GM21576 (cell line): Measurements from ENCODE around the gene FFAR3.

Experiments
- ATAC-seq: cut with Tn5 transposase; IDR thresholded peaks from one replicate; pipeline ENCODE4 v1.9.1; 2021; ENCODE audit warnings: mild to moderate bottlenecking, moderate library complexity; ENCODE audit not compliant: unreplicated experiment

The FFAR3 gene, protein sequence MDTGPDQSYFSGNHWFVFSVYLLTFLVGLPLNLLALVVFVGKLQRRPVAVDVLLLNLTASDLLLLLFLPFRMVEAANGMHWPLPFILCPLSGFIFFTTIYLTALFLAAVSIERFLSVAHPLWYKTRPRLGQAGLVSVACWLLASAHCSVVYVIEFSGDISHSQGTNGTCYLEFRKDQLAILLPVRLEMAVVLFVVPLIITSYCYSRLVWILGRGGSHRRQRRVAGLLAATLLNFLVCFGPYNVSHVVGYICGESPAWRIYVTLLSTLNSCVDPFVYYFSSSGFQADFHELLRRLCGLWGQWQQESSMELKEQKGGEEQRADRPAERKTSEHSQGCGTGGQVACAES

DNA sequence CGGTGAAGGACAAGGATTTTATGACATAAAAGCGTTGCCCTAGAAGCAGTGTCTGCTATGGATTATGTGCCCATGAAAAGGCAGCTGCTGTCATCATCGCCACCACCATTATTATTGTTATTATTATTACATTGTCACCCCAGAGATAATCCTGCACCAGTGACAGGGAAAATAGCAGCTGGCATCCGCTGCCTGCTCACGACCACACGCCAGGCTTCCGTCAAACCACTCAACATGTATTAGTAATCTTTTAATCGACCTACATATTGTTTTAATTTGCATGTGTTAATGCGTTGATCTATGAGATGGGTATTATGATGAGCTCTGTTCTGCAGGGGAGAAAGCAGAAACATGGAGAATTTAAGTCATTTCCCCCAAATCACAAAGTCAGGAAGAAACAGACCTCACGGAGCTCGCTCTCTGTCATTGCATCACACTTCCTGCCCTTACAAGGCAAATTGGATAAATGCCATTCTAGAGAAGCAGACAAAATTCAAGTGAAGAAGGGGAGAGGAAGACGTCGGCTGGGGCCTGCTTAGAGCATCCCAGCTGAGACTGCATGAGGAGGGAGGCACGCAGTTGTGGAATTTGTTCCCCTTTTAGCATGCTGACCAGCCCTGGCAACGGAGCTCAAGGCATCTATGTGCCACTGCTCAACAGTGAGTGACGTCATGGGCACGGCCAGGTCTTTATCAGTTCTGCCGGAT, at the start of gene FFAR3:
TSS of gene FFAR3 (plus strand) at position 594 of the 707 bp plus-strand sequence. CDS start 431 bp downstream, outside the sequence.
- no peak for ATAC-seq

DNA sequence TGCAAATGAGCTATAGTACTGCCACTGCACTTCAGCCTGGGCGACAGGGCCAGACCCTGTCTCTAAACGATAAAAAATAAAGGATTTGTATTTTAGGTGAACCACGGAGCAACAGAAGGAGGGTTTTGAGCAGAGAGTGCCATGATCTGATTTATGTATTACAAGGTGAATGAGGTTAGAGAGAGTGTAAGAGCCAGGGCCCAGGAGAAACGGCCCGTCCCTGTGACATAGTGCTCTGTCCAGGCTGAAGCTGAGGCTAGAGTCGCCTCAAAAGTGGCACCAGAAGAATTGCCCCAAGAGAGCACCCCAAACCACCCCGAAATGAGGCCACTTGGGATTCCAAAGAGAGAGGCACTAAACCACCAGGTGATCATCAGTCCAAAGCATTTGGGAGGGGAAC, 49.4 kb upstream of the FFAR3 start:
- ATAC-seq = no peak

GRCh38 chr19:35309481-35310279, 48.6 kb upstream of the FFAR3 start:
- ATAC-seq = no peak

DNA sequence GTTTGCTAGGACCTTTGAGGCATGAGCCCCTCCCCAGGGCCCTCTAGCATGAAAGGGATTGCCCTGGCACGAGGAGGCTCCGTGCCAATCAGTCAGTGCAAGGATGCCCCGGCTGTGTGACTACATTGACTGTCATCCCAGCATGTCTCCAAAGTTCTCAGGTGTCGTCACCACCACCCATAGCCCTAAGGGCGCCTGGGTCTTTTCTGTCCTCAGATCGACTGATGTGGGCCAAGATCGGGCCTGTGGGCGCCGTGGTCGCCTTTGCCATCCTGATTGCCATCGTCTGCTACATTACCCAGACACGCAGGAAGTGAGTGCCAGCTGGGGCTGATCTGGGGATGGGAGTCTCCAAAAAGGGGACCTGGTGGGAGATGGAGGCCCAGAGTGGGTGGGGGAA, 47.9 kb upstream of the FFAR3 start:
- no peak for ATAC-seq

- no peak for ATAC-seq
These were observed 47.3 kb upstream of the FFAR3 start for GRCh38 chr19:35310811-35311465.

DNA sequence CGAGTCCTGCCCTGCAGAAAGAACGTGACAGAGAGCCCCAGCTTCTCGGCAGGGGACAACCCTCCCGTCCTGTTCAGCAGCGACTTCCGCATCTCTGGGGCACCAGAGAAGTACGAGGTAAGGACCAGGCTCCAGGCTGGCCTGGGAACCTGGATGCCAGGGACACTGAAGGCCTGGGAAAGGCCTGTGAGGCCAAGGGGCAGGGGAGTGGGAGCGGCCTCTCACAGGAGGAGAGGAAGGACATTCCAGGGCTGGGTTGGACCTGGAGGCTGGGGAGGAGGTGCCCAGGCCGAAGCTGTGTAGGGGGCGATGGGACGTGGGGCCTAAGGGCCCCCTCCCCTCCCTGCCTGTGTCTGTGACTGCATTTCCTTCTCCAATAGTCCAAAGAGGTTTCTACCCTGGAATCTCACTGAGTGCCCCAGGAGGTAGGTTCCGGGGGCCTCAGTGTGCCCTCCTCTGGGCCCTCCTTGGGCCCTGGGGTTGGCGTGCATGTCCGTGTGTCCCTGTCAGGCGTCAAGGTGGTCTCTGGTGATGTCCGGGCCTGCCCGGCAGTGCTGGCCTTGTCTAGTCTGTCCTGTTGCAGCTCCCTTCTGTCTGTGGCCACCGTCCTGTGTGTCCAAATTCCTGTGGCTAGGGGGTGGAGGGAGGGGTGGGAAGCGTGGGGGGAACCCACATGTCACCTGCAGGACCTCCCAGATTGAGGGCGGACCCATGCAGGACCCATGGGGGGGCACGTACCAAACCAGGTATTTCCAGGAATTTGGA, 46.2 kb upstream of the FFAR3 start:
- no peak for ATAC-seq

- ATAC-seq = no peak
These were observed 44.7 kb upstream of the FFAR3 start for GRCh38 chr19:35313587-35313986.

DNA sequence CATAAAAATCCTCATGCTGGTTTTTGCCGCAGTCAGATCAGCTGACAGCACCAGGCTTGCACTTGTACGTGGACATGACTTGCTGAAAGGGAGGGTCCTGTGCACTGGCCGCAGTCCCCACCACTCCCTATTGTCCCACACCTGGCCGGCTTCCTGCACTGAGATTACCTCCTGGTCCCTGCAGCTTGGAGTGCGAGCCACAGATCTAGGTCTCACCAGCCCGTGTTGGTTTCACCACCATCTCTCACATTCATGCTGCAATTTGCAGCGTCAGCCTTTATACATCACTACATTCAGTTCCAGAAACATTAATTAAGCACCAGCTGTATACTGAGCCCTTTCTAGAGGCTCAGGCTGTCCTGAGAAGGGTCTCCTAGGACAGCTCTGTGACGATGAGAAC, 44.2 kb upstream of the FFAR3 start:
- ATAC-seq = no peak

DNA sequence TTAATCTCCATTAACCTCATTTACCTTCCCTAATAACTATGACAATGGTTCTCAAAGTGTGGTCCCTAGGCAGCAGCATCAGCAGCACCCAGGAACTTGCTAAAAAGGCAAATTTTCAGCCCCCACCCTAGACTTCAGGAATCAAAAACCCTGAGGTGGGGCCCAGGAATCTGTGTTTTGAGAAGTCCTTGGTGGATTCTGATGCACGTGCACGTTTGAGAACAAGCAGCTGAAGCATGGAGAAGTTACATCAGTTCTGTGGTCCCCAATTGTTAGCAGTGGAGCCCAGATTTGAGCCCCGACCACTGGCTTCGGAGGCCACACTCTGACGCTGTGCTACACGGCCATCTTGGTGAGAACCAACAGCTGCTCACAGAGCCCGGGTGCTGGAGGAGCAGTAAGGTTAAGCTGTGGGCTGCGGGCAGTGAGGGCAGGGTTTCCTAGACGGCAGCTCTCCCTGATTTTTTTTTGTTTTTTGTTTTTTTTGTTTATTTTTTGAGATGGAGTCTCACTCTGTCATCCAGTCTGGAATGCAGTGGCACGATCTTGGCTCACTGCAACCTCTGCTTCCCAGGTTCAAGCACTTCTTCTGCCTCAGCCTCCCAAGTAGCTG, 43.3 kb upstream of the FFAR3 start:
- ATAC-seq = no peak

DNA sequence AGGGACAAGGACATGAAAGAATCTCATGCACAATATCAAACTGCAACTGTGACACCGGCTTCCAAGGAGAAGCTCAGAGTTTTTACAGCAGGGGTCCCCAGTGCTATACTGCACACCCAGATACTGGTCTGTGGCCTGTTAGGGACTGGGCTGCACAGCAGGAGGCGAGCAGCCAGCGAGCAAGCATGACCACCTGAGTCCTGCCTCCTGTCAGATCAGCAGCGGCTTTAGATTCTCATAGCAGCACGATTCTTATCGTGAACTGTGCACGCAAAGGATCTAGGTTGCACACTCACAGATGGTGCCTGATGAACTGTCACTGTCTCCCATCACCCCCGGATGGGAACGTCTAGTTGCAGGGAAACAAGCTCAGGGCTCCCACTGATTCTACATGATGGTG, 42.4 kb upstream of the FFAR3 start:
- no peak for ATAC-seq

DNA sequence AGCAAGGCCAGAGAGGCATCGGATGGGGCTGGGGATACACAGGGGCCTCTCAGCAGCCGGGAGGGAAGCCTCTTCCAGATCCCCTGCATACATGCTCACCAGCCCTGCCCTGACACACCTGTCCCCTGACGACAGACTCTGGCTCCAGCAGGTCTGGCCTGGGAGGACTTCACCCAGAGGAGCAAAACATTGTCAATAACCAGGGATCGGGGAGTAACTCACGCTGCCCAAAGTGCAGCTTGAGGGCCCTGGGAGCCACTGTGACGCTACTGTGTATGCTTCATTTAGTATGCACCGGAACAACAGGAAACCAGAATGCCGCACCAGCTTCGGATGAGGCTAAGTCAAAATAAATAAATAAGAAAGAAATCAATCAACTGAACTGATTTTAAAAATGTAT, 41.7 kb upstream of the FFAR3 start:
- ATAC-seq = no peak

GRCh38 chr19:35317464-35318043, 40.7 kb upstream of the FFAR3 start:
- no peak for ATAC-seq

- no peak for ATAC-seq
These were observed 39.4 kb upstream of the FFAR3 start for GRCh38 chr19:35318679-35319448.

DNA sequence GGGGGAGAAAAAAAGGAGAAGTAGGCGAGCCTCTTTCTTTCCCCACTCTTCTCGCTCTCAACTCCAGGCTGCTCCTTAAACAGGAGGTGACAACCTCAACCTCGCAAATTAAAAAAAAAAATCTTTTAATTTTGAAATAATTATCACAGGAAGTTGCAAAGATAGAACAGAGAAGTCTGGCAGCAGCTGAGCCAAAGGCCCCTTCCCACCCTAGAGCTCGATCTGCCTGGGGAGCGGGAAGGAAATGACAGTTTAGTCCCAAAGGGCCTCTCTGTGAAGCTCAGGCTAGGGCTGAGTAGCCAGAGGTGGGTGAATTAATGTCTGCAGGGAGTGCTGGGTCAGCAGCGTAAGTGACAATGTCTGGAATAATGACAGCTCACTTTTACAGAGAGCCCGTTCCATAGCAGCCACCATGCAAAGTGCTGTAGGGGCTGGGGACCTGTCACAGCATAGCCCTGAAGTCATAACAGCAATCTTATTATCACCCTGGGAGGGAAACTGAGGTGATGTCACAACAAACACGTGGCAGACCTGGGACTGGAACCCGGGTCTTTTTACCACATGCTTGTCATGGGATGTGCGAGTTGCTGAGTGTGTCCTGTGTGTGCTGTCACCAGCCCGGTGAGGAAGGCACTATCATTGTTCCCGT, 38.1 kb upstream of the FFAR3 start:
- no peak for ATAC-seq

DNA sequence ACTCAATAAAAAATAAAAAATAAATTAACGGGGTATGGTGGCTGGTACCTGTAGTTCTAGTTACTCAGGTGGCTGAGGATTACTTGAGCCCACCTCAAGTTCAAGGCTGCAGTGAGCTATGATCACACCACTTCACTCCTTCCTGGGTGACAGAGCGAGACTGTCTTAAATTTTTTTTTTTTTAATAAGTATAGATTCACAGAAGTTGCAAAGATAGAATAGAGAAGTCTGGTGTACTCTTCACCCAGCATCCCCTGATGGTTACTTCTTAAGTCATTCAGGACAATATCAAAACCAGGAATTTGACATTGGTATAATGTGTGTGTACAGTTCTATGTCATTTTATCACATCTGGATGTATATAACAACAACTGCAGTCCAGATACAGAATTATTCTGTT, 37.0 kb upstream of the FFAR3 start:
- ATAC-seq = no peak

DNA sequence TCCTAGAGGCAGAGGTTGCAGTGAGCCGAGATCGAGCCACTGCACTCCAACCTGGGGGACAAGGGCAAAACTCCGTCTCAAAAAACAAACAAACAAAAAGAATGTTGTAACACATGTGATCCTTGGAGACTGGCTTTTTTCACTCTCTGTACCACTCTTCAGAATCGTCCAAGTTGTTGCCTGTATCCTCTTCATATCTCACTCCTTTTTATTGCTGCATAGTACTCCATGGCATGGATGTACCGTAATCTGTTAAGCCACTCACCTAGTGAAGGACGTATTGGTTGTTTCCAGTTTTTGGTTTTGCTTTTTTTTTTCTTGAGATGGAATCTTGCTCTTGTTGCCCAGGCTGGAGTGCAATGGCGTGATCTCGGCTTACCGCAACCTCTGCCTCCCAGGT, 36.2 kb upstream of the FFAR3 start:
- ATAC-seq = no peak

- ATAC-seq = no peak
These were observed 30.6 kb upstream of the FFAR3 start for GRCh38 chr19:35327642-35328041.

DNA sequence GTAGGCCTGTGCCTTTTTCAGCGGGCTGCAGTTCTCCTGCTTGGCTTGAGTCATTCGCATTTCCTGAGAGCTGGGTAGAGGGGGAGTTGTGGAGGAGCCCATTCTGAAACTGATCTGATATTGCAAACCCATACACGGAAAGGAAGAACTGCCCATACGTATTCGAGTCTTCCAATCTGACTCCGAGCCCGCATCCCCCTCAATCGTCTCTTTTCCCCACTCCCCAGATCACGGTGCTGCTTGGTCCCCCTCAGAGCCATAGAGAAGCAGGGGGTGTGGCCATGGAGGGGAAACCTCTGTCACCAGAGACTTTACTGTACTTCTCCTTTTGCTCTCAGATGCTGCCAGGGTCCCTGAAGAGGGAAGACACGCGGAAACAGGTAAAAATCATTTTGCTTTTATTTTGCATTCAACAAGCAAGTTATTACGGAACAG, 29.4 kb upstream of the FFAR3 start, which contains the start of gene CD22:
TSS of gene CD22 (plus strand) at position 337 of the 435 bp plus-strand sequence. CDS start 2,854 bp downstream, outside the sequence.
- ATAC-seq = no peak
